Left ventricle myocardium inferior (tissue), 1 donor: ENCODE data around the gene ZNF202. TPM values are rescaled to one million over a fixed set of nuclear protein-coding genes. Genes with fewer than 3 reads are reported as not detected.
"Not testable (repeated sequence)": the region's sequence is repeated elsewhere in the genome, so short reads cannot be mapped to it uniquely, and the experiment has no call there.

Experiments used
- DNase-seq: peaks from one replicate; pipeline ENCODE4 v3.0.0-alpha.2; 2020
- H3K27ac ChIP-seq: fragments of 200-600 bp; replicated peaks from 2 replicates; pipeline ENCODE4 v1.8.0; 2021
- H3K27me3 ChIP-seq: fragments of 200-600 bp; 2 replicates; pipeline ENCODE4 v1.8.0; 2021; ENCODE audit warnings: low read depth
- H3K36me3 ChIP-seq: fragments of 200-600 bp; 2 replicates; pipeline ENCODE4 v1.8.0; 2021
- H3K4me1 ChIP-seq: fragments of 200-600 bp; 2 replicates; pipeline ENCODE4 v1.8.0; 2021
- H3K4me3 ChIP-seq: fragments of 200-600 bp; 2 replicates; pipeline ENCODE4 v1.8.0; 2021; ENCODE audit warnings: mild to moderate bottlenecking, moderate library complexity
- H3K9me3 ChIP-seq: fragments of 200-600 bp; replicated peaks from 2 replicates; pipeline ENCODE4 v1.8.0; 2021
- CTCF ChIP-seq: fragments of 200-600 bp; IDR thresholded peaks from 2 replicates; pipeline ENCODE4 v1.8.0; 2021; ENCODE audit warnings: antibody characterized with exemption, mild to moderate bottlenecking, borderline replicate concordance
- intact Hi-C: fragments of 100-400 bp; cut with micrococcal nuclease; formaldehyde crosslinking; loops from one replicate; pipeline ENCODE4 v1.11.0; 2022
- total RNA-seq: library from RNA; stranded (reverse); fragmentation: NEBNext Ultra II Directional; extraction: Animal tissue kit (Norgen Biotek cat#: 25700); gene quantifications from one replicate; pipeline ENCODE4 v1.2.1, GENCODE V29; 2021
- donor health status: DM: no; HTN: yes; CAD: no; lungs with severe emphysema.

ZNF202 gene
- total RNA-seq, 1 donor from 2014 or later = 6.0 TPM

GRCh38 chr11:123719452-123719851 lies 22.0 kb downstream of the ZNF202 start:
- H3K9me3 ChIP-seq = no peaks in the 10 kb centered on the region

GRCh38 chr11:123718469-123718868 lies 23.0 kb downstream of the ZNF202 start:
- no peaks in the 10 kb centered on the region for H3K4me1 ChIP-seq
- H3K9me3 ChIP-seq = no peaks in the 10 kb centered on the region
- H3K36me3 ChIP-seq = no peaks in the 10 kb centered on the region
- intact Hi-C loops = no loop called here
- no peak for TF ChIP-seq CTCF
- no peak for DNase-seq
- H3K27me3 ChIP-seq = peaks cover 28% of the 10 kb centered on the region
- no peak overlapping the region for H3K4me3 ChIP-seq
- no peak overlapping the region for H3K27ac ChIP-seq

More at GRCh38 chr11:123719452-123719851, 22.0 kb downstream of the ZNF202 start:
- no peak for DNase-seq
- no peak overlapping the region for H3K4me3 ChIP-seq
- H3K4me1 ChIP-seq = no peaks in the 10 kb centered on the region
- no peak overlapping the region for H3K27ac ChIP-seq
- H3K27me3 ChIP-seq = peaks cover 28% of the 10 kb centered on the region
- TF ChIP-seq CTCF = no peak
- intact Hi-C loops = no loop called here
- peaks cover 4% of the 10 kb centered on the region for H3K36me3 ChIP-seq

GRCh38 chr11:123718063-123718462 lies 23.4 kb downstream of the ZNF202 start:
- Histone ChIP-seq H3K4me1 (no peaks in the 10 kb centered on the region), H3K4me3 (no peak overlapping the region), H3K27me3 (peaks cover 28% of the 10 kb centered on the region), H3K27ac (no peak overlapping the region), H3K9me3 (no peaks in the 10 kb centered on the region), H3K36me3 (no peaks in the 10 kb centered on the region)
- TF ChIP-seq CTCF = no peak
- no peak for DNase-seq
- intact Hi-C loops = no loop called here

DNA sequence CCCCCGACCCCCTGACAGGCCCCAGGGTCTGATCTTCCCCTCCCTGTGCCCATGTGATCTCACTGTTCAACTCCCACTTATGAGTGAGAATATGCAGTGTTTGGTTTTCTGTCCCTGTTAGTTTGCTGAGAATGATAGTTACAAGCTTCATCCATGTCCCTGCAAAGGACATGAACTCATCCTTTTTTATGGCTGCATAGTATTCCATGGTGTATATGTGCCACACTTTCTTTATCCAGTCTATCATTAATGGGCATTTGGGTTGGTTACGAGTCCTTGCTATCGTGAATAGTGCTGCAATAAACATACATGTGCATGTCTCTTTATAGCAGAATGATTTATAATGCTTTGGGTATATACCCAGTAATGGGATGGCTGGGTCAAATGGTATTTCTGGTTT lies 28.8 kb downstream of the ZNF202 start:
- H3K27me3 ChIP-seq = peaks cover 41% of the 10 kb centered on the region
- H3K4me1 ChIP-seq, intact Hi-C loops, H3K27ac ChIP-seq, H3K4me3 ChIP-seq, DNase-seq, H3K9me3 ChIP-seq, H3K36me3 ChIP-seq: not testable (repeated sequence)

DNA sequence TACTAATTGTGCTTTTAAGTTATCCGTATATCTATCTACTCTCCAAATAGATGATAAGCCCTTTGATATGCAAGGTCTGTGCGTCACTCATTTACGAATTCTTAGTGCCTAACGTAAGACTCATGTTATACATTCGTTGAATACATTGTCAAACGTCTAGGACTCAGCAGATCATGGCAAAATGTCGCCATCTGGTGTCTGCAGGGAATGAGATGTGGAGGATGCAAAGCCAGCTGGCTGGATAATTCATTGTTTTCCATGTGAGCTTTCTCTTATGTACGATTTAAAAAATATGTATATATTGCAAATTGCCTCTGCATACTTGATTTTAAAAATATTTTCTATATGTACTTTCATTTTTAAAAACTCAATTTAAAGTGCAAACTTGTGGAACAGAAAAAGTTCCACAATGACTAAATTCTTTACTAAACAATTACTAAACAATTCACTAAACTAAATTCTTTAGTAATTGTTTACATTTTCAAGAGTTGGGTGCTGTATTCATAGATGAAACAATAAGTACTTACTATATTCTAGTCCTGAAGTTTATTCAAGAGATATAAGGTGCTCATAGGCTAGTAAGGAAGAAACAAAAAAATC lies 33.8 kb downstream of the ZNF202 start:
- peaks cover 3% of the 10 kb centered on the region for H3K9me3 ChIP-seq
- H3K4me1 ChIP-seq = no peaks in the 10 kb centered on the region
- H3K36me3 ChIP-seq = no peaks in the 10 kb centered on the region
- intact Hi-C loops = loop anchor here (5.0 kb wide), 2 partner anchors 65 to 125 kb away; no protein-coding TSS in a partner anchor
- no peak overlapping the region for H3K4me3 ChIP-seq
- H3K27ac ChIP-seq = no peak overlapping the region
- peak; percentile 82 for TF ChIP-seq CTCF
- peaks cover 18% of the 10 kb centered on the region for H3K27me3 ChIP-seq
- peak; percentile 22 for DNase-seq

GRCh38 chr11:123707206-123707605 lies 34.3 kb downstream of the ZNF202 start:
- intact Hi-C loops = loop anchor here (5.0 kb wide), 2 partner anchors 65 to 125 kb away; no protein-coding TSS in a partner anchor
- no peaks in the 10 kb centered on the region for H3K4me1 ChIP-seq
- H3K4me3 ChIP-seq = no peak overlapping the region
- peaks cover 16% of the 10 kb centered on the region for H3K27me3 ChIP-seq
- no peak for TF ChIP-seq CTCF
- H3K27ac ChIP-seq = no peak overlapping the region
- H3K9me3 ChIP-seq = no peaks in the 10 kb centered on the region
- no peaks in the 10 kb centered on the region for H3K36me3 ChIP-seq
- DNase-seq = no peak
